GM18861 (cell line): Measurements from ENCODE around the gene CHRNA10.
"Not testable (repeated sequence)": the region's sequence is repeated elsewhere in the genome, so short reads cannot be mapped to it uniquely, and the experiment has no call there.

Experiments
- ATAC-seq: cut with Tn5 transposase; IDR thresholded peaks from one replicate; pipeline ENCODE4 v1.9.1; 2021; ENCODE audit not compliant: unreplicated experiment

The CHRNA10 gene

DNA sequence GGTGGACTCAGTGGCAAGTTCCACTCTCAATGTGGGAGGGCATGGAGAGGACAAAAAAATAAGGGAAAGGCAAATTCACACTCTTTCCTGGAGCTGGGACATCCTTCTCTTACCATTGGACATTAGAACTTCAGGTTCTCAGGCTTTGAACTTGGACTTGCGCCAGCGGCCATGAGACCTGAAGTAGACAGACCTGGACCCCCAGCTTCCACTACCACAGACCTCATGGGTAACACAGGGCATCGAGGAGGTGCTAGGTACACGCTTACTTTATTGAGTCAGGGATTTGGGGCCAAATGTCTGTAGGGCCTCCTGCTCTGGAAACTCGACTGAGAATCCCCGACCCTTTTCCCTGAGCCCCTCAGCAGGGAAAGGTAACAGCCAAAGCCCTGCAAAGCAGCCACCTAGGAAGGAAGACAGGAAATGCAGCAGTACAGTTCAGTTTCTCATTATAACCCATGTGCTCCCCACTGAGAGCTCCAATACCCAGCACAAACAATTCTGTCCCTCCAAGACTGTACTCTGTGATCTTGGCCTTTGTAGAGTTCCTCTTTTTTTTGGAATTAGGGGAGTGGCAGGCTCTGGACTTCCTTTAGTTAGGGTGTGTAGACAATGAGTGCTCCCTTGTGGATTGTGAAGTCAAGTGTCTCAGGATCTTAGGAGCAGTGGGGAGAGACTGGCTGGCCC lies 5.7 kb downstream of the CHRNA10 start:
- no peak for ATAC-seq

DNA sequence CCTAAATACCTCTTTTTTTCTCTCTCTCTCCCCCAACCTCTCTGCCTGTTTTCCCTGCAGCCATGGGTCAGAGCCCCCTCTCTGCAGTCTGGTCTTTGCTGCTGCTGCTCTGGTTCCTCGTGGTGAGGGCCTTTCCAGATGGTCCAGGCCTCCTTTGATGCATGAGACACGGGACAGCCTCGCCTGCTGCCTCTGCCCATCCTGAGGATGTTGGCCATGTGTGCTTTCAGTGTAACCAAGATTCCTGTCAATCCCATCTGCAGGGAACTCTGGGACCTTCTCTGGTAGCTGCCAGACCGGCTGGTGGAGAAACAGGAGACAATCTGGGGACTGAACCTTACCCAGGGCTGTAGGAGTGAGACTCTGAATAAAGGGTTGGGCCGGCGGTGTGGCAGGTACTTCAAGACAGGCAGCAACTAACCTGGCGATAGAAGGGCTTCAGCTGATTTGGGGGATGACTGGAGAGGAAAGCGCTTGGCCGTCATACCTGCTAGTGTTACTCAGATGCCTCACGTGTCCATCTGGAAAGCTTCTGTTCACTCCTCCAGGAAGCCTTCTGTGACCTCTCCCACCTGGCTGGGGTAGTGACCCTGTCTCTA lies 7.1 kb downstream of the CHRNA10 start:
- no peak for ATAC-seq

DNA sequence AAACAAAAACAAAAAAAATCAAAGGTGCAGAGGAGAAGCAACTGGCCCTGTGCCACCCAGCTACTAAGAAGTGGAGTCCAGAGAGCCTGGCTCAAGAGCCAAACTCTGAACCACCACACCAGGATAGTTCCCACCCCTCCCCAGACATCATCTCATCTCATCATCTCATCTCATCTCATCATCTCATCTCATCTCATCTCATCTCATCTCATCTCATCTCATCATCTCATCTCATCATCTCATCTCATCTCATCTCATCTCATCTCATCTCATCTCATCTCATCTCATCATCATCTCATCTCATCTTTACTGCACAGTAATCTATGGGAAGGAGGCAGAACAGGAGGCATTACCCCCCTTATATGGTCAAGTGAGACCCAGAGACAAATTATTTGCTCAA lies 8.3 kb downstream of the CHRNA10 start:
- no peak for ATAC-seq

DNA sequence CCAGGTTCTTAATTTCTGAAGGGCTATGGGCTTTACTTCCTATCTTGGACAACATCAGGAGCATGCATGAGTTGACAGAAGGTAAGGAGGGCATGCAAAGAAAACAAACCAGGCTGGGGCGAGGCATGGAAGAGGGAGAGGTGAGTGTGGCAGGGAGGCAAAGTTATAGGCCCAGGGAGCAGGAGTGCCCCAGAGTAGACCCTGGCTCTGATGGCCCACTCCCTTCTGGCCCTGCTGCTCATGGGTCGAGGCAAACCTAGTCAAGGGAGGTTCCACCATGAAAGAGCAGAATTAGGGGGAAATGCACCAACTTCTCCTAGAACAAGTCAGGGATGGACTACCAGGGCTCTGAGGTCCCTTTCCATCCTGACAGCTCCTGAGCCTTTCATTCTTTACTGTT lies 10.2 kb downstream of the CHRNA10 start:
- ATAC-seq, result no peak

DNA sequence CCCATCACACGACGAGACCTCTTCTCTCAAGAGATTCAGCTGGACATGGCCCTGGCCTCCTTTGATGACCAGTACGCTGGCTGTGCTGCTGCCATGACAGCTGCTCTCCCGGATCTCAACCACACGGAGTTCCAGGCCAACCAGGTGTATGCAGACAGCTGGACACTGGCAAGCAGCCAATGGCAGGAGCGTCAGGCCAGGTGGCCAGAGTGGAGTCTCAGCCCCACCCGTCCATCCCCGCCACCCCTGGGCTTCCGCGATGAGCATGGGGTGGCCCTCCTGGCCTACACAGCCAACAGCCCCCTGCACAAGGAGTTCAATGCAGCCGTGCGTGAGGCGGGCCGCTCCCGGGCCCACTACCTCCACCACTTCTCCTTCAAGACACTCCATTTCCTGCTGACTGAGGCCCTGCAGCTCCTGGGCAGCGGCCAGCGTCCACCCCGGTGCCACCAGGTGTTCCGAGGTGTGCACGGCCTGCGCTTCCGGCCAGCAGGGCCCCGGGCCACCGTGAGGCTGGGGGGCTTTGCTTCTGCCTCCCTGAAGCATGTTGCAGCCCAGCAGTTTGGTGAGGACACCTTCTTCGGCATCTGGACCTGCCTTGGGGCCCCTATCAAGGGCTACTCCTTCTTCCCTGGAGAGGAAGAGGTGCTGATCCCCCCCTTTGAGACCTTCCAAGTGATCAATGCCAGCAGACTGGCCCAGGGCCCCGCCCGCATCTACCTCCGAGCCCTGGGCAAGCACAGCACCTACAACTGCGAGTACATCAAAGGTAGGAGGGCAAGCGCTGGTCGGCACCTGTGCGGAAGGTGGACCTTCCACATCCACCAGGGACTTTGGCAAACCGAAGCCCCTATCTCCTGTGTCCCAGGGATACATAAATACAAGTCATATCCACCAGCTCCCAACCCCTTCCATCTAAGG lies 11.3 kb downstream of the CHRNA10 start:
- ATAC-seq, result no peak

DNA sequence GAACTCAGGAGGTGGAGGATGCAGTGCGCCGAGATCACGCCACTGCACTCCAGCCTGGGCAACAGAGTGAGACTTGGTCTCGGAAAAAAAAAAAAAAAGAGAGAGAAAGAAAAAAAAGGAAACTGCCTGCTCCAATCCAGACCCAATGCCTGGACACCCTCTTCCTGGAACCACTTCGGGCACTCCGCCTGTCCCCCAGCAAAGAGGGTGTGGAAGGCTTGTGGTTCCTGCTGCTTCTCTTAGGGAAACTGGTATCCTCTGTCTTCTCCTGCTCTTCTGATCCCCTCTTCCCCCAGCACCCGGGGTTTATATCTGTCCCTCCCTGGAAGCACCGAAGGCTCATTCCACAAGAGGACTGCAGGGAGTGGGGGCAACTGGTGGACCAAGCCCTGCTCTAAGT lies 12.9 kb downstream of the CHRNA10 start:
- no peak for ATAC-seq

DNA sequence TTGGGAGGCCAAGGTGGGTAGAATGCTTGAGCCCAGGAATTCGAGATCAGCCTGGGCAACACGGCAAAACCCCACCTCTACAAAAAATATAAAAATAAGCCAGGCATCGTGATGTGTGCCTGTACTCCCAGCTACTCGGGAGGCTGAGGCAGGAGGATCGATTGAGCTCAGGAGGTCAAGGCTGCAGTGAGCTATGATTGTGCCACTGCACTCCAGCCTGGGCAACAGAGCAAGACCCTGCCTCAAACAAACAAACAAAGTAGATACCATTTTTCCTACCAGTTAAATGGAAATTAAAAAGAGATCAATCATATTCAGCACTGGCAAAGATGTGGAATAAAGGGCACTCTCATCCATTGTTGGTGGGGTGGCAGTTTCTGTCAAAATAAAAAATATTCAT lies 13.9 kb downstream of the CHRNA10 start:
- ATAC-seq, result not testable (repeated sequence)

DNA sequence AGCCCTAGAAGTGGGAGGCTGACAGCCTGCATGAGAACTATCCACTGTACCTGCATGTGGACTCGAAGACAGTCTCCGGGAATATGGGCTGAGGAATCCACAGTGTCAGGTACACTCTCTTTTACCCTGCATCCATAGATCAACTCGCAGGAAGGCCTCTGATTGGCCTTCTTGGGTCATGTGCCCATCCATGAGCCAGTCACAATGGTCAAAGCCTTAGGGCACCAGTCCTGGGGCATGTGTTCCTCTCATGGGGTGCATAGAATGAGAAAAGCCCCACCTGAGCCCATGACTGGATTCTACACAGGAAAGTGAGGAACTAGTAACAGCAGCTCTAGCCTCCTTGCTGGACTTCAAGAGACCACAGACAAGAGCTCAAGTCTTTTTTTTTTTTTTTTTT lies 15.6 kb downstream of the CHRNA10 start:
- ATAC-seq, result no peak

DNA sequence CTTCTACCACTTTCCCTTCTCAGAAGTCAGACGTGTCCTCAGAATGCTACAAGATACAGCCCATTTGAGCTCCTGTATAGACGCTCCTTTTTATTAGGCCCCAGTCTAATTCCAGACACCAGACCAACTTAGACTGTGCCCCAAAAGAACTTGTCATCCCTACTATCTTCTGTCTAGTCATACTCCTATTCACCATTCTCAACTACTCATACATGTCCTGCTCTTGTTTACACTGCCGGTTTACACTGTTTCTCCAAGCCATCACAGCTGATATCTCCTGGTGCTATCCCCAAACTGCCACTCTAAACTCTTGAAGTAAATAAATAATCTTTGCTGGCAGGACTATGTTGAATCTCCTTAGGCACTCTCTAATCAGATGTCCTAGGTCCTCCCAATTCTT lies 18.7 kb downstream of the CHRNA10 start:
- ATAC-seq, result not testable (repeated sequence)

DNA sequence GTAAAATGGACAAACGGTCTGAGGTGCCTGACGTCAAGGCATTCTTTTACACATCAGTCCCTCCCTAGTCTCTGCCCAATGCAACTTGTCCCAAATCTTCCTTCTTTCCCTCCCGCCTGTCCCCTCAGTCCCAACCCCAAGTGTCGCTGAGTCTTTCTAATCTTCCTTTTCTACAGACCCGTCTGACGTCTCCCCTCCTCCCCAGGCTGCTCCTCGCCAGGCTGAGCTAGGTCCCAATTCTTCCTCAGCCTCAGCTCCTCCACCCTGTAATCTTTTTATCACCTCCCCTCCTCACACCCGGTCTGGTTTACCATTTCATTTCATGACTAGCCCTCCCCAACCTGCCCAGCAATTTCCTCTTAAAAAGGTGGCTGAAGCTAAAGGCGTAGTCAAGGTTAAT lies 21.8 kb downstream of the CHRNA10 start:
- ATAC-seq, result not testable (repeated sequence)

DNA sequence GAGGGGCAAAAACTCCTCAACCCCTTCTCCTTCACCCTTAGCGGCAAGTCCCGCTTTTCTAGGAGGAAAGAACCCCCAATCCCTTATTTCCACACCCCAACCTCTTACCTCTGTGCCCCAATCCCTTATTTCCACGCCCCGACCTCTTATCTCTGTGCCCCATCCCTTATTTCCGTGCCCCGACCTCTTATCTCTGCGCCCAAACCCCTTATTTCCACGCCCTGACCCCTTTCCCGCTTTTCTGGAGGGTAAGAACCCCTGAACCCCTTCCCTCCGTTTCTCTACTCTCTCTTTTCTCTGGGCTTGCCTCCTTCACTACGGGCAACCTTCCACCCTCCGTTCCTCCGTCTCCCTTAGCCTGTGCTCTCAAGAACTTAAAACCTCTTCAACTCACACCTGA lies 22.3 kb downstream of the CHRNA10 start:
- not testable (repeated sequence) for ATAC-seq

DNA sequence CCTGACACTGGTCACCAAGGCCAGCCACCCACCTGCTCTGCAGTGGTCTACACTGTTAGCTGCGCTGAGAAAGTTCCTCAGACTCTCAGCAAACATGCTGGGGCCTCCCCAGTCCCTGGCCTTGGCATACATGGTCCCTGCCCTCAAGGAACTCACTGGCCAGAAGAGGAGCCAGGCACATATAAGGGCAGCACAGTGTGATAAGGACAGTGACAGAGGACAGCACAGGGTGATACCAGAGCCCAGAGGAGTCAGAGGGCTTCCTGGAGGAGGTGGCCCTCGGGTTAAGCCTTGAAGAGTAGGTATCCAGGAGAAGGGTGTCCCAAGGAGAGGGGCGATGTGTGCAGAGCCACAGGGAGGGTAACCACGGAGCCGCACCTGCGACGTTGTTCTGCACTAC lies 25.6 kb downstream of the CHRNA10 start:
- ATAC-seq, result no peak

DNA sequence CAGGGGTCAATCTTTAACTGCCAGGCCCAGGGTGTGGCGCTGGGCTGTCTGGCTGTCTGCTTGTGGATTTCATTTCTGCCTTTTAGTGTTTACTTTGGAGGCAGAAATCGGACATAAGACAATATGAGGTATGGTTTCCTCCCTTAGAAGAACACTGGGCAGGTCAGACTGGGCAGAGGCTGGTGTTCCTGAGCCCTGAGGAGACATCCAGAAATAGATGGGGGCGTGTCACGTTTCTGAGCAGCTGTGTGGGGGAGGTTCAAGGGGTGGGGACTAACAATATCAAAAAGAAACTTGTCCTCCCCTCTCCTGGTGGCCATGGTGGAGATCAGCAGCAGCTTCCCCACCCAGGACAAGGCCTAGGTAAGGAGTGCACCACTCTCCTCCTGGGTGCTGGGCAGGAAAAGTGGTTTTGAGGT lies 26.4 kb downstream of the CHRNA10 start, which contains the start of gene ART1:
Gene ART1 (plus strand): TSS at position 312 of the 419 bp plus-strand sequence. CDS start 14,086 bp downstream, outside the sequence.
- no peak for ATAC-seq

DNA sequence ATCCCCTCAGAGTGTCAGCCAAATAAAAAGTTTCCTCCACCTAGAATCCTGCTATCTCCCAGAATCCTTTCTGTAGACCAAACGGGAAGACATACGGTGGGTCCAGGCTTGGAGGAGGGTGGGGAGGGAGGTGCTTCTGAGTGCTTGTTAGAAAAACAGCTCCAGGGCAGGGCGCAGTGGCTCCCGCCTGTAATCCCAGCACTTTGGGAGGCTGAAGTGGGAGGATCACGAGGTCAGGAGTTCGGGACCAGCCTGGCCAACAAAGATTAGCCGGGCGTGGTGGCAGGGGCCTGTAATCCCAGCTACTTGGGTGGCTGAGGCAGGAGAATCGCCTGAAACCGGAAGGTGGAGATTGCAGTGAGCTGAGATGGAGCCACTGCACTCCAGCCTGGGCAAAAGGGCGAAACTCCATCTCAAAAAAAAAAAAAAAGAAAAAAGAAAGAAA lies 28.1 kb downstream of the CHRNA10 start:
- not testable (repeated sequence) for ATAC-seq

DNA sequence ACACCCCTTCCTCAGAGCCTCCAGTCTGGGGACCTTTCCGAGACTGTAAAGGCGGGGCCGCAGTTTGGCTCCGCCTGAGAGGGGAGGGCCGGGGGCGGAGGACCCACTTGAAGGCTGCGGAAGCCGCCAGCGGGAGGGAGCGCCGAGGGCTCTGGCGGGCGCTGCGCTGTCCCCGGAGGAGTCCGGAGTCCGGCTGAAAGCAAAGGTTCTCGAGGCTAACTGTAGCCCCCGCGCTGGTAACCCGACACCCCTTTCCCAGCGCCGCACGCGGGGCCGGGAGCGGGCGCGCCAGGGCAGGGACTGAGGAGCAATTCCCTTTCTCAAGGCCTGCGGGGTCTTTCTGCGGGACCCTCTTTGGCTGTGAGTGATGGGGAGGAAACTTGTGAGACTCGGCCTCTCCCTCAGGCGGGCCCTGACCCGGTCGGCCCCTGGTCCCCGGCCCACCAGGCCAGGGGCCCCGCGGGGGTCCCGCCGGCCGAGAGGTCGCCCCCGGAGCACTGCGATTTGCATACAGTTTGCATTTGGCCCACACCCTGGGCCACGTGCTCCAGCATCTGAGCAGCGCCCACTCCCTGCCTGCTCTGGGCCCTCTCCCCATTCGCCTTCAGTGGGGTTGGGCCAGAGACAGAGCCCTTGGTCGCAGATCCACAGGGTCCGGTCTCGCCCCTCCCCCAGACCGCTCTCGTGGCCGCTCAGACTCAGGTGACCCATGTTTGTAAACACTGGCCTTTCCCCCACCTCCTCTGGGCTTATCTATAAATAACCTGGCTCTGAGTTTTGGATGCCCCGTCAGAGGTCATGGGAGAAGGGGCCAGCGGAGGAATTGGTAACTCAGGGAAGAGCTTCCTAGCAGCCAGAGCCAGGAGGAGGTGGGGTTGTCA lies 28.9 kb downstream of the CHRNA10 start:
- no peak for ATAC-seq

DNA sequence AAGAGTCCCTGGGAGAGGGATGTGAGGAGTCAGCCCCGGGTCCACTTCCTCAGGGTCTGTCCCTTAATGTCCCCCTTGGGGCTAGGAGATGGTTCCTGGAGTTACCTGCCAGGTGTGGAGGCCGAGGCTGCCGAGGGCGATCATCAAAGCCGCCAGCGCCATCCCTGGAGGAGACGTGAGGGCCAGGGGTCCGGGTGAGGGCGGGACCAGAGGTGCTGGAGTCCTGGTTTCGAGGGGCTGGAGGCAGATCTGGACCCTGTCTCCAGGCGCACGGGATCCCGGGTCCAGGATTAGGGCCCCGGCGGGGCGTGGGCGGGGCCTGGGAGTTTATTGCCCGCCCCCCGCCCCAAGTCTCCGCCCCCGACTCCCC lies 29.5 kb downstream of the CHRNA10 start, which contains the start of gene ART5:
Gene ART5 (minus strand): TSS at position 292 of the 370 bp plus-strand sequence. CDS start 130 bp downstream, at position 162.
- no peak for ATAC-seq

DNA sequence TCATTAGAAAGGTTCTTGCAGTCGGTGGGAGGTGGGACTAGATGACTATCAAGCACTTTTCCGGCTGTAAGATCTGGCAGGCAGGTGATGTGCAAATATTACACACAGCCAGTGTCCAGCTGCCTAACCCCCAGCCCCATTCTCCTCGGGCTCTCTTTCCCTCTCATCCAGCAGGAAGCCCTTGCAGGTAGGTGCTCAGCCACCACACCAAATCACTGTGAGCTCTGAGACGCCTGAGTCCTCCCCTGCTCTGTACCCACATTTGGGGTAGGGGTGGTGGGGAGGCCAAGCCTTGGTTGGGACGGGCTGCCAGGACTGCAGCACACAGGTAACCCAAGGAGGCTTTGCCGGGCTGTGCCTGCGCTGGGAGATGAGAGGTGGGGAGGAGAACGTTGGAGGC lies 30.0 kb downstream of the CHRNA10 start:
- no peak for ATAC-seq

DNA sequence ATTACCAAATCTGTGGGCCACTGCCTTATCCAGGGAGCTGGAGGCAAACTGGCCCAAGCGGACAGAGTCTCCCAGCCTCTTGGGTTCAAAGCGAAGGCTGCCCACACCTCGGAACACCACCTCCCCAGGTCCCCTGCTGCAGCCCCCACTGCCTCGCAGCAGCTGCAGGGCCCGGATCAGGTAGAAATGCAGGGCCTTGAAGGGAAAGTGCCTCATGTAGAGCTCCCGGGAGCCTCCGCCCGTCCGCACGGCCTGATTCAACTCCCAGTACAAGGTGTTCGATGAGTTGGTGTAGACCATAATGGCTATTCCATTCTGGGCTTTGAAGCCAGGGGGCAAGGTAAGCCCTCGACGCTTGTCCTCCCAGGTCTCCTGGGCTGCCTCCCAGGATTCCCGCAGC lies 31.3 kb downstream of the CHRNA10 start:
- ATAC-seq, result no peak

DNA sequence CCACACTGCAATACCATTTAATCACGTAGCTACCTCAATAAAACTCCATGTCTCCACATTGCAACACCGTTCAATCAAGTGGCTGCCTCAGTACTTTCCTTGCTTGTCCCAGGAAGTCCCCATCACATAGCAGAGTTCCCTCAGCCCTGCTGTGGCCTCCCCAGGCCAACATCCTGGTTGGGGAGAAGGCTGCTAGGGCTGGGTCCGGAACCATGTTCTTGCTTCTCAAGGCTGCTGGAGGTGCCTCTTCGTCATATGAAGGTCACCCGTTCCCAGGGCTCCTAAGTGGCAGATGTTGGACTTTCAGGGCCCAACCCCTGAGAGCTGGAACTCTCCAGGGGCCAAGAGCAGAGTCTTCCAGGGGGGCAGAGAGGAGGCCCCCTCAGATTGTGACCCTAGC lies 32.7 kb downstream of the CHRNA10 start:
- ATAC-seq, result no peak

DNA sequence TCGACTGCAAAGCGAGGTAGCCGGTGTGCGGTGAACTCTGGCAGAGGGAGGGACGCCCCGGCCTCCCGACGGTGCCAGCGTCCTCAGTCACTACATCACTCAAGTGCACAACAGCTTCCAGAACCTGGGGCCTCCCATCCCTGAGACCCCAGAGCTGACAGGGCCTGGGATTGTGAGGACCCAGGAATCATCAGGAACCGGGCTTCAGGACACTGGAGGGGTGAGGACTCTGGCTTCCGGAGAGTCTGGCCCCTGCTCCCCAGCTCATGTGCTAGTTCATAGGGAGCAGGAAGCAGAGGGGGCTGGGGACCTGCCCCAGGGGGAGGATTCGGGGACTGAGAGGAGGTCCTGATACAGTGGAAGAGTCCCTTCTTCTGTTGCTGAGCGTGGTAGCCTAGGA lies 34.0 kb downstream of the CHRNA10 start:
- ATAC-seq, result no peak
